HEK293 (cell line): ENCODE results near the gene SOCS7.

Source experiments
- EGR2 ChIP-seq: fragments of 450-650 bp; formaldehyde crosslinking; IDR thresholded peaks from 2 replicates; pipeline ENCODE4 v1.5.1; 2016; ENCODE audit warnings: low read depth, missing biosample characterization, missing genetic modification characterization
- KLF8 ChIP-seq: fragments of 450-650 bp; formaldehyde crosslinking; IDR thresholded peaks from 2 replicates; pipeline ENCODE4 v1.5.1; 2016; ENCODE audit warnings: missing biosample characterization, missing genetic modification characterization
- PATZ1 ChIP-seq: fragments of 450-650 bp; formaldehyde crosslinking; IDR thresholded peaks from 2 replicates; pipeline ENCODE4 v1.5.1; 2016; ENCODE audit warnings: missing biosample characterization, missing genetic modification characterization
- PRDM1 ChIP-seq: fragments of 450-650 bp; formaldehyde crosslinking; IDR thresholded peaks from 2 replicates; pipeline ENCODE4; 2016; ENCODE audit warnings: missing biosample characterization, missing genetic modification characterization
- RBAK ChIP-seq: fragments of 450-650 bp; formaldehyde crosslinking; IDR thresholded peaks from 2 replicates; pipeline ENCODE4 v1.5.1; 2016; ENCODE audit warnings: missing biosample characterization, missing genetic modification characterization
- SCRT2 ChIP-seq: fragments of 450-650 bp; formaldehyde crosslinking; IDR thresholded peaks from 2 replicates; pipeline ENCODE4 v1.5.1; 2016; ENCODE audit warnings: missing biosample characterization, missing genetic modification characterization
- SP3 ChIP-seq: fragments of 450-650 bp; formaldehyde crosslinking; IDR thresholded peaks from 2 replicates; pipeline ENCODE4 v1.5.1; 2016; ENCODE audit warnings: missing biosample characterization, missing genetic modification characterization
- ZBTB17 ChIP-seq: fragments of 450-650 bp; formaldehyde crosslinking; IDR thresholded peaks from 2 replicates; pipeline ENCODE4 v1.5.1; 2016; ENCODE audit warnings: missing biosample characterization, missing genetic modification characterization
- ZBTB21 ChIP-seq: fragments of 450-650 bp; formaldehyde crosslinking; IDR thresholded peaks from 2 replicates; pipeline ENCODE4 v1.5.1; 2017; ENCODE audit warnings: missing biosample characterization, missing genetic modification characterization
- ZBTB44 ChIP-seq: fragments of 450-650 bp; IDR thresholded peaks from 2 replicates; pipeline ENCODE4 v1.5.1; 2018; ENCODE audit warnings: missing biosample characterization, mild to moderate bottlenecking, missing genetic modification characterization
- ZFP41 ChIP-seq: fragments of 450-650 bp; formaldehyde crosslinking; IDR thresholded peaks from 2 replicates; pipeline ENCODE4 v1.5.1; 2016; ENCODE audit warnings: missing biosample characterization, missing genetic modification characterization, borderline replicate concordance
- ZNF18 ChIP-seq: fragments of 450-650 bp; formaldehyde crosslinking; IDR thresholded peaks from 2 replicates; pipeline ENCODE4 v1.5.1; 2016; ENCODE audit warnings: missing biosample characterization, missing genetic modification characterization
- ZNF221 ChIP-seq: fragments of 450-650 bp; formaldehyde crosslinking; IDR thresholded peaks from 2 replicates; pipeline ENCODE4 v1.5.1; 2017; ENCODE audit warnings: missing biosample characterization, missing genetic modification characterization, borderline replicate concordance
- ZNF324 ChIP-seq: fragments of 450-650 bp; formaldehyde crosslinking; IDR thresholded peaks from 2 replicates; pipeline ENCODE4 v1.5.1; 2016; ENCODE audit warnings: missing biosample characterization, missing genetic modification characterization
- ZNF341 ChIP-seq: fragments of 450-650 bp; formaldehyde crosslinking; IDR thresholded peaks from 2 replicates; pipeline ENCODE4; 2016; ENCODE audit warnings: low read depth, missing biosample characterization, missing genetic modification characterization
- ZNF366 ChIP-seq: fragments of 450-650 bp; formaldehyde crosslinking; conservative IDR thresholded peaks from 2 replicates; pipeline ENCODE4 v1.5.1; 2016; ENCODE audit warnings: missing biosample characterization, missing genetic modification characterization
- ZNF391 ChIP-seq: fragments of 450-650 bp; formaldehyde crosslinking; IDR thresholded peaks from 2 replicates; pipeline ENCODE4 v1.5.1; 2016; ENCODE audit warnings: low read depth, missing biosample characterization, missing genetic modification characterization, borderline replicate concordance
- ZNF404 ChIP-seq: fragments of 450-650 bp; formaldehyde crosslinking; IDR thresholded peaks from 2 replicates; pipeline ENCODE4 v1.5.1; 2017; ENCODE audit warnings: missing biosample characterization, missing genetic modification characterization
- ZNF514 ChIP-seq: fragments of 450-650 bp; formaldehyde crosslinking; IDR thresholded peaks from 2 replicates; pipeline ENCODE4 v1.5.1; 2016; ENCODE audit warnings: missing biosample characterization, missing genetic modification characterization
- ZNF561 ChIP-seq: fragments of 450-650 bp; IDR thresholded peaks from 2 replicates; pipeline ENCODE4 v1.5.1; 2018; ENCODE audit warnings: missing biosample characterization, missing genetic modification characterization, borderline replicate concordance
- ZNF585B ChIP-seq: fragments of 450-650 bp; formaldehyde crosslinking; IDR thresholded peaks from 2 replicates; pipeline ENCODE4 v1.5.1; 2016; ENCODE audit warnings: missing biosample characterization, missing genetic modification characterization
- ZNF654 ChIP-seq: fragments of 450-650 bp; formaldehyde crosslinking; IDR thresholded peaks from 2 replicates; pipeline ENCODE4 v1.5.1; 2016; ENCODE audit warnings: low read depth, missing biosample characterization, missing genetic modification characterization
- ZNF704 ChIP-seq: fragments of 450-650 bp; formaldehyde crosslinking; IDR thresholded peaks from 2 replicates; pipeline ENCODE4 v1.5.1; 2016; ENCODE audit warnings: missing biosample characterization, missing genetic modification characterization
- ZNF747 ChIP-seq: fragments of 450-650 bp; formaldehyde crosslinking; IDR thresholded peaks from 2 replicates; pipeline ENCODE4 v1.5.1; 2016; ENCODE audit warnings: missing biosample characterization, missing genetic modification characterization
- ZNF777 ChIP-seq: fragments of 450-650 bp; formaldehyde crosslinking; IDR thresholded peaks from 2 replicates; pipeline ENCODE4 v1.5.1; 2017; ENCODE audit warnings: missing biosample characterization, missing genetic modification characterization, borderline replicate concordance
- ZNF837 ChIP-seq: fragments of 450-650 bp; formaldehyde crosslinking; IDR thresholded peaks from 2 replicates; pipeline ENCODE4 v1.5.1; 2016; ENCODE audit warnings: missing biosample characterization, missing genetic modification characterization
- ZSCAN23 ChIP-seq: fragments of 450-650 bp; formaldehyde crosslinking; IDR thresholded peaks from 2 replicates; pipeline ENCODE4 v1.5.1; 2016; ENCODE audit warnings: missing biosample characterization, missing genetic modification characterization
- ZSCAN4 ChIP-seq: fragments of 450-650 bp; formaldehyde crosslinking; IDR thresholded peaks from 2 replicates; pipeline ENCODE4 v1.5.1; 2017; ENCODE audit warnings: missing biosample characterization, missing genetic modification characterization

Gene SOCS7

GRCh38 chr17:38415250-38416194 is 63.9 kb downstream of the SOCS7 start (continued):
- TF ChIP-seq PATZ1 (tag by site-specific recombination): peak; percentile 97
- TF ChIP-seq ZBTB17 (tag by site-specific recombination): peak; percentile 92
- no peak for TF ChIP-seq ZNF747 (tag by site-specific recombination)
- TF ChIP-seq ZNF324 (tag by site-specific recombination): peak; percentile 95
- no peak for TF ChIP-seq ZNF514 (tag by site-specific recombination)
- TF ChIP-seq ZNF561 (tag by site-specific recombination): peak; percentile 85; the same call in 1 of the 2 replicates
- TF ChIP-seq ZBTB21: peak; percentile 73
- TF ChIP-seq ZNF341 (tag by site-specific recombination): peak; percentile 77
- no peak for TF ChIP-seq ZNF404 (tag by site-specific recombination)
- TF ChIP-seq ZNF837 (tag by site-specific recombination): no peak
- peak; percentile 89 for TF ChIP-seq ZNF366 (tag by site-specific recombination)
- peak; percentile 92 for TF ChIP-seq EGR2 (tag by site-specific recombination)
- no peak for TF ChIP-seq ZNF221 (tag by site-specific recombination)
- peak; percentile 82 for TF ChIP-seq KLF8 (tag by site-specific recombination)
- no peak for TF ChIP-seq ZNF18 (tag by site-specific recombination)
- no peak for TF ChIP-seq RBAK
- TF ChIP-seq ZNF654: no peak
- TF ChIP-seq ZSCAN23 (tag by site-specific recombination): no peak
- TF ChIP-seq ZSCAN4 (tag by site-specific recombination): peak; percentile 43; the same call in 1 of the 2 replicates
- TF ChIP-seq ZNF777: no peak
- TF ChIP-seq PRDM1: no peak
- TF ChIP-seq ZNF704: no peak
- peak; percentile 92 for TF ChIP-seq ZBTB44 (tag by site-specific recombination)
- TF ChIP-seq SP3 (tag by site-specific recombination): peak; percentile 76
- no peak for TF ChIP-seq ZFP41
- TF ChIP-seq ZNF585B (tag by site-specific recombination): no peak
- peak; percentile 99 for TF ChIP-seq SCRT2 (tag by site-specific recombination)
- TF ChIP-seq ZNF391 (tag by site-specific recombination): 0 out of 2 replicates have a peak, but pooled peaks have one; percentile 54
- TF ChIP-seq, all 188 proteins: peak for 75
